Measurements from ENCODE around the gene VARS2.
A peak's percentile ranks its signal among the peaks of the same experiment; 100 is the strongest.

VARS2 gene

DNA sequence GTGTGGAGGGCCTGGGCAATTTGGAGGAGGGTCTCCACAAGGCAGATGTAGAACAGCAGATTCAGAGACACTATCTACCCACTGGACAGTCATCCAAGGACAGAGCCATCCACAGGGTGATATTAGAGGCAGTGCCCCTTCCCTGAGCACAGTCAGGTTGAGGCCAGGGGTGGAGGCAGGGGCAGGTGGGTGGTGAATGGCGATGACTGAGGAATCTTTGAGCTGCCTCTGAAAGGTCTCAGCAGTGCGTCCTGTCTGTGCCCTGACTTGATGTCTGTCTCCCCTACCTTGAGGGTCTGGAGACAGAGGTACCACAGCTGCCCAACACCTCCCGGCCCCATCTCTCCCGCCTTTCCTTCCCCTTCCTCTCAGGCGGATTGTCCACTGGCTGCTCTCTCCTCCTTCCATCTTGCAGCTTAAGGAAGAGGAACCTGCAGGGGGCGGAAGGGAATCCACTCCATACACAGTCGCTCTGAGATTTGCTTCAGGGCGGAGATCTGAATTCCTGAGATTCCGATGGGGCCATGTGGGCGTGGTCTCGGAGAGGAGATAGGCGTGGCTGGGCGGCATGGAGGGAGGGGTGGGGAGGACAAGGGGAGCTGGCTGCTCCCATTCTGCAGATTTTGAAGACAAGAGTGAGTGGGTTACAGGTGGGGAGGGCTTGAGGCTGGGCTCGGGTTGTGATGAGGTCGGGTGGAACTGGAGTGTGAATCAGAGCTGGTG, 28.5 kb downstream of the VARS2 start (continued):
- TF ChIP-seq HOXC10 (CRISPR knock-in tag; IDR thresholded peaks at IDR 0.05) = no peak
- no peak for TF ChIP-seq ZNF529 (tag by site-specific recombination; IDR thresholded peaks at IDR 0.05; ENCODE audit: insufficient replicate concordance)
- peak; percentile 73 for TF ChIP-seq ZNF366 (tag by site-specific recombination; conservative IDR thresholded peaks at IDR 0.05)
- no peak for TF ChIP-seq ZNF202 (tag by site-specific recombination; IDR thresholded peaks at IDR 0.05; ENCODE audit: borderline replicate concordance)
- TF ChIP-seq ZNF76 (tag by site-specific recombination; IDR thresholded peaks at IDR 0.05; ENCODE audit: borderline replicate concordance, low read depth) = no peak; the same call in 1 of the 2 replicates
- TF ChIP-seq, protein P1, sequence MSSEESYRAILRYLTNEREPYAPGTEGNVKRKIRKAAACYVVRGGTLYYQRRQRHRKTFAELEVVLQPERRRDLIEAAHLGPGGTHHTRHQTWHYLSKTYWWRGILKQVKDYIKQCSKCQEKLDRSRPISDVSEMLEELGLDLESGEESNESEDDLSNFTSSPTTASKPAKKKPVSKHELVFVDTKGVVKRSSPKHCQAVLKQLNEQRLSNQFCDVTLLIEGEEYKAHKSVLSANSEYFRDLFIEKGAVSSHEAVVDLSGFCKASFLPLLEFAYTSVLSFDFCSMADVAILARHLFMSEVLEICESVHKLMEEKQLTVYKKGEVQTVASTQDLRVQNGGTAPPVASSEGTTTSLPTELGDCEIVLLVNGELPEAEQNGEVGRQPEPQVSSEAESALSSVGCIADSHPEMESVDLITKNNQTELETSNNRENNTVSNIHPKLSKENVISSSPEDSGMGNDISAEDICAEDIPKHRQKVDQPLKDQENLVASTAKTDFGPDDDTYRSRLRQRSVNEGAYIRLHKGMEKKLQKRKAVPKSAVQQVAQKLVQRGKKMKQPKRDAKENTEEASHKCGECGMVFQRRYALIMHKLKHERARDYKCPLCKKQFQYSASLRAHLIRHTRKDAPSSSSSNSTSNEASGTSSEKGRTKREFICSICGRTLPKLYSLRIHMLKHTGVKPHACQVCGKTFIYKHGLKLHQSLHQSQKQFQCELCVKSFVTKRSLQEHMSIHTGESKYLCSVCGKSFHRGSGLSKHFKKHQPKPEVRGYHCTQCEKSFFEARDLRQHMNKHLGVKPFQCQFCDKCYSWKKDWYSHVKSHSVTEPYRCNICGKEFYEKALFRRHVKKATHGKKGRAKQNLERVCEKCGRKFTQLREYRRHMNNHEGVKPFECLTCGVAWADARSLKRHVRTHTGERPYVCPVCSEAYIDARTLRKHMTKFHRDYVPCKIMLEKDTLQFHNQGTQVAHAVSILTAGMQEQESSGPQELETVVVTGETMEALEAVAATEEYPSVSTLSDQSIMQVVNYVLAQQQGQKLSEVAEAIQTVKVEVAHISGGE (tag by site-specific recombination; conservative IDR thresholded peaks at IDR 0.05; ENCODE audit: low read depth) = no peak
- peak; percentile 73 for TF ChIP-seq SCRT1 (tag by site-specific recombination; IDR thresholded peaks at IDR 0.05; ENCODE audit: borderline replicate concordance)
- no peak for TF ChIP-seq ZNF146 (tag by site-specific recombination; IDR thresholded peaks at IDR 0.05)
- peak; percentile 76 for TF ChIP-seq SP3 (tag by site-specific recombination; IDR thresholded peaks at IDR 0.05)
- no peak for TF ChIP-seq ZNF664 (tag by site-specific recombination; IDR thresholded peaks at IDR 0.05)
- TF ChIP-seq ZNF416 (tag by site-specific recombination; IDR thresholded peaks at IDR 0.05) = no peak
- no peak for TF ChIP-seq ZNF561 (tag by site-specific recombination; IDR thresholded peaks at IDR 0.05; ENCODE audit: borderline replicate concordance)
- TF ChIP-seq ZNF426 (tag by site-specific recombination; IDR thresholded peaks at IDR 0.05) = no peak
- TF ChIP-seq ZNF133 (tag by site-specific recombination; IDR thresholded peaks at IDR 0.05) = no peak
- TF ChIP-seq SCRT2 (tag by site-specific recombination; IDR thresholded peaks at IDR 0.05) = peak; percentile 95
- no peak for TF ChIP-seq ZNF214 (tag by site-specific recombination; IDR thresholded peaks at IDR 0.05; ENCODE audit: borderline replicate concordance)
- no peak for TF ChIP-seq ZNF354C (tag by site-specific recombination; IDR thresholded peaks at IDR 0.05; ENCODE audit: borderline replicate concordance, low read depth)
- TF ChIP-seq, protein P2, sequence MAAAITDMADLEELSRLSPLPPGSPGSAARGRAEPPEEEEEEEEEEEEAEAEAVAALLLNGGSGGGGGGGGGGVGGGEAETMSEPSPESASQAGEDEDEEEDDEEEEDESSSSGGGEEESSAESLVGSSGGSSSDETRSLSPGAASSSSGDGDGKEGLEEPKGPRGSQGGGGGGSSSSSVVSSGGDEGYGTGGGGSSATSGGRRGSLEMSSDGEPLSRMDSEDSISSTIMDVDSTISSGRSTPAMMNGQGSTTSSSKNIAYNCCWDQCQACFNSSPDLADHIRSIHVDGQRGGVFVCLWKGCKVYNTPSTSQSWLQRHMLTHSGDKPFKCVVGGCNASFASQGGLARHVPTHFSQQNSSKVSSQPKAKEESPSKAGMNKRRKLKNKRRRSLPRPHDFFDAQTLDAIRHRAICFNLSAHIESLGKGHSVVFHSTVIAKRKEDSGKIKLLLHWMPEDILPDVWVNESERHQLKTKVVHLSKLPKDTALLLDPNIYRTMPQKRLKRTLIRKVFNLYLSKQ (tag by site-specific recombination; IDR thresholded peaks at IDR 0.05; ENCODE audit: borderline replicate concordance) = no peak
- TF ChIP-seq GLIS1 (tag by site-specific recombination; IDR thresholded peaks at IDR 0.05) = 0 out of 2 replicates have a peak, but pooled peaks have one; percentile 19
- TF ChIP-seq, protein P3, sequence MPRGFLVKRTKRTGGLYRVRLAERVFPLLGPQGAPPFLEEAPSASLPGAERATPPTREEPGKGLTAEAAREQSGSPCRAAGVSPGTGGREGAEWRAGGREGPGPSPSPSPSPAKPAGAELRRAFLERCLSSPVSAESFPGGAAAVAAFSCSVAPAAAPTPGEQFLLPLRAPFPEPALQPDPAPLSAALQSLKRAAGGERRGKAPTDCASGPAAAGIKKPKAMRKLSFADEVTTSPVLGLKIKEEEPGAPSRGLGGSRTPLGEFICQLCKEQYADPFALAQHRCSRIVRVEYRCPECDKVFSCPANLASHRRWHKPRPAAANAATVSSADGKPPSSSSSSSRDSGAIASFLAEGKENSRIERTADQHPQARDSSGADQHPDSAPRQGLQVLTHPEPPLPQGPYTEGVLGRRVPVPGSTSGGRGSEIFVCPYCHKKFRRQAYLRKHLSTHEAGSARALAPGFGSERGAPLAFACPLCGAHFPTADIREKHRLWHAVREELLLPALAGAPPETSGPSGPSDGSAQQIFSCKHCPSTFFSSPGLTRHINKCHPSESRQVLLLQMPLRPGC (tag by site-specific recombination; IDR thresholded peaks at IDR 0.05) = peak; percentile 91
- TF ChIP-seq ZNF433 (tag by site-specific recombination; IDR thresholded peaks at IDR 0.05; ENCODE audit: low read depth) = no peak
- no peak for TF ChIP-seq ZNF548 (tag by site-specific recombination; IDR thresholded peaks at IDR 0.05)
- TF ChIP-seq, protein P4, sequence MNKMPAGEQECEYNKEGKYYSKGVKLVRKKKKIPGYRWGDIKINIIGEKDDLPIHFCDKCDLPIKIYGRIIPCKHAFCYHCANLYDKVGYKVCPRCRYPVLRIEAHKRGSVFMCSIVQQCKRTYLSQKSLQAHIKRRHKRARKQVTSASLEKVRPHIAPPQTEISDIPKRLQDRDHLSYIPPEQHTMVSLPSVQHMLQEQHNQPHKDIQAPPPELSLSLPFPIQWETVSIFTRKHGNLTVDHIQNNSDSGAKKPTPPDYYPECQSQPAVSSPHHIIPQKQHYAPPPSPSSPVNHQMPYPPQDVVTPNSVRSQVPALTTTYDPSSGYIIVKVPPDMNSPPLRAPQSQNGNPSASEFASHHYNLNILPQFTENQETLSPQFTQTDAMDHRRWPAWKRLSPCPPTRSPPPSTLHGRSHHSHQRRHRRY (tag by site-specific recombination; IDR thresholded peaks at IDR 0.05) = no peak
- peak; percentile 58; the same call in 1 of the 2 replicates for TF ChIP-seq GFI1B (tag by site-specific recombination; IDR thresholded peaks at IDR 0.05)
- TF ChIP-seq ZNF600 (tag by site-specific recombination; IDR thresholded peaks at IDR 0.05) = peak; percentile 49; the same call in 1 of the 2 replicates
- TF ChIP-seq EGR2 (tag by site-specific recombination; IDR thresholded peaks at IDR 0.05; ENCODE audit: low read depth) = peak; percentile 41; the same call in 1 of the 2 replicates
- peak; percentile 88 for TF ChIP-seq ZBTB17 (tag by site-specific recombination; IDR thresholded peaks at IDR 0.05)
- no peak for TF ChIP-seq ZXDB (tag by site-specific recombination; IDR thresholded peaks at IDR 0.05)
- no peak for TF ChIP-seq ZNF837 (tag by site-specific recombination; IDR thresholded peaks at IDR 0.05)
- TF ChIP-seq ZNF132 (tag by site-specific recombination; IDR thresholded peaks at IDR 0.05; ENCODE audit: borderline replicate concordance) = no peak
- TF ChIP-seq ZNF621 (tag by site-specific recombination; IDR thresholded peaks at IDR 0.05) = no peak
